ENCODE measurements around the gene WNT3A. TPM values are rescaled to one million over a fixed set of nuclear protein-coding genes. Genes with fewer than 3 reads are reported as not detected.

Gene WNT3A
- total and polyA plus RNA-seq, 4 donors: 0.06 TPM; not detected in 3

DNA sequence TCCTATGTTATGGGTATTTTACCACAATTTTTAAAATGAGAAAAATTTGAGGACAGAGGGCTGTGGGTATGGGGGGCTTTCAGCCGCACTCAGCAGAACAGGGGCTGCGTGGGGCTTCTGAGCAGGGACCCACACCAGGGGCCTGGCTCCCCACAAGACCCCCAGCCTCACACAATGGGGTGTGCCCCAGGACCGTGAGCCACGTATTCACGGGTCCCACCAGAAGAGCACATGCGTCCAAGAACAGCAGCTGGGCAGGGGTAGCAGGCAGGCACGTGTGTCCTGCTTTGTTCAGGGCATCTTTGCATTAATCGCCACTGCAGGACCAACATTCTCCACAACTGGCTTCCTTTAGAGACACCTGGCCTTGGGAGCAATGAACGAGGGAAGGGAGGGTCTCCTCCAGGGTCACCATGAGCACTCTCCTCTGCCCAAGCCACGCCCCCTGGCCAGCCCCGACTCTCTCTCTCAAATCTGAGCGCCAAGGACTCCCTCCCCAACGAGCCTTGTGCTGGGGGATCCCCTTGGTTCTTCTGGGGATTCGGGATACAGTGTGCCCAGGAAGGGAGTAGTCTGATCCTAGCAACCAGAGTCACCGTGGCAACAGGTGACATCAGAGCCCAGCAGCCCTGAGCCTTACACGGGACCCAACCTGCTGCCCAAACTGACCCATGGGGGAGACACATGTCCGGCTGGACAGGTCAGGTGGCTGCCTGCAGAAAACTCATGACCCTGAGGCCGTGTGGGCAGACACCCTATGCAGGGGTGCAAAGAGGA, 68.3 kb downstream of the WNT3A start:
- Histone ChIP-seq H3K4me1 (ENCODE audit: control insufficient read depth, insufficient read depth, low read length) (peaks cover 8% of the 10 kb centered on the region), H3K4me3 (ENCODE audit: low read depth, low read length) (no peak overlapping the region), H3K36me3 (ENCODE audit: control insufficient read depth, insufficient read depth, low read length) (no peaks in the 10 kb centered on the region), H3K27ac (ENCODE audit: low read depth, low read length) (no peak overlapping the region), H3K9me3 (ENCODE audit: control insufficient read depth, insufficient read depth, low read length) (no peaks in the 10 kb centered on the region), H3K27me3 (ENCODE audit: control insufficient read depth, insufficient read depth, low read length) (peaks cover 5% of the 10 kb centered on the region)
- WGBS (ENCODE audit: insufficient coverage): 51% methylated on average over 12 of the region's 18 CpGs
- no peak for DNase-seq (ENCODE audit: low read depth in 4 of 6, low spot score in 6 of 6)

GRCh38 chr1:228075801-228076271, 69.0 kb downstream of the WNT3A start:
- Histone ChIP-seq H3K9me3 (ENCODE audit: control insufficient read depth, insufficient read depth, low read length) (no peaks in the 10 kb centered on the region), H3K27me3 (ENCODE audit: control insufficient read depth, insufficient read depth, low read length) (peaks cover 2% of the 10 kb centered on the region), H3K4me3 (ENCODE audit: low read depth, low read length) (no peak overlapping the region), H3K27ac (ENCODE audit: low read depth, low read length) (no peak overlapping the region), H3K36me3 (ENCODE audit: control insufficient read depth, insufficient read depth, low read length) (no peaks in the 10 kb centered on the region), H3K4me1 (ENCODE audit: control insufficient read depth, insufficient read depth, low read length) (peaks cover 10% of the 10 kb centered on the region)
- WGBS (ENCODE audit: insufficient coverage): 88% methylated on average over 9 of the region's 9 CpGs
- no peak for DNase-seq (ENCODE audit: low read depth in 4 of 6, low spot score in 6 of 6)

- Histone ChIP-seq H3K27ac (ENCODE audit: low read depth, low read length) (no peak overlapping the region), H3K4me3 (ENCODE audit: low read depth, low read length) (no peak overlapping the region), H3K9me3 (ENCODE audit: control insufficient read depth, insufficient read depth, low read length) (no peaks in the 10 kb centered on the region), H3K27me3 (ENCODE audit: control insufficient read depth, insufficient read depth, low read length) (no peaks in the 10 kb centered on the region), H3K4me1 (ENCODE audit: control insufficient read depth, insufficient read depth, low read length) (peaks cover 20% of the 10 kb centered on the region), H3K36me3 (ENCODE audit: control insufficient read depth, insufficient read depth, low read length) (no peaks in the 10 kb centered on the region)
- WGBS (ENCODE audit: insufficient coverage): 70% methylated on average over 8 of the region's 9 CpGs
- DNase-seq (ENCODE audit: low read depth in 4 of 6, low spot score in 6 of 6): no peak
Observed at GRCh38 chr1:228076796-228077430, 70.1 kb downstream of the WNT3A start.

- 72% methylated on average over 8 of the region's 10 CpGs for WGBS (ENCODE audit: insufficient coverage)
- H3K27ac ChIP-seq (ENCODE audit: low read depth, low read length): no peak overlapping the region
- H3K36me3 ChIP-seq (ENCODE audit: control insufficient read depth, insufficient read depth, low read length): no peaks in the 10 kb centered on the region
- H3K4me3 ChIP-seq (ENCODE audit: low read depth, low read length): no peak overlapping the region
- H3K4me1 ChIP-seq (ENCODE audit: control insufficient read depth, insufficient read depth, low read length): peaks cover 20% of the 10 kb centered on the region
- H3K27me3 ChIP-seq (ENCODE audit: control insufficient read depth, insufficient read depth, low read length): no peaks in the 10 kb centered on the region
- DNase-seq (ENCODE audit: low read depth in 4 of 6, low spot score in 6 of 6): no peak
- no peaks in the 10 kb centered on the region for H3K9me3 ChIP-seq (ENCODE audit: control insufficient read depth, insufficient read depth, low read length)
Observed at GRCh38 chr1:228077565-228078330, 71.0 kb downstream of the WNT3A start.

GRCh38 chr1:228079013-228079412, 72.2 kb downstream of the WNT3A start:
- H3K27ac ChIP-seq (ENCODE audit: low read depth, low read length): no peak overlapping the region
- 88% methylated on average over 5 of the region's 7 CpGs for whole genome bisulfite sequencing (ENCODE audit: insufficient coverage)
- no peak overlapping the region for H3K4me3 ChIP-seq (ENCODE audit: low read depth, low read length)
- H3K9me3 ChIP-seq (ENCODE audit: control insufficient read depth, insufficient read depth, low read length): no peaks in the 10 kb centered on the region
- no peak for DNase-seq (ENCODE audit: low read depth in 4 of 6, low spot score in 6 of 6)
- no peaks in the 10 kb centered on the region for H3K27me3 ChIP-seq (ENCODE audit: control insufficient read depth, insufficient read depth, low read length)
- H3K36me3 ChIP-seq (ENCODE audit: control insufficient read depth, insufficient read depth, low read length): no peaks in the 10 kb centered on the region
- peaks cover 21% of the 10 kb centered on the region for H3K4me1 ChIP-seq (ENCODE audit: control insufficient read depth, insufficient read depth, low read length)

- no peak for DNase-seq (ENCODE audit: low read depth in 4 of 6, low spot score in 6 of 6)
- no peak overlapping the region for H3K27ac ChIP-seq (ENCODE audit: low read depth, low read length)
- H3K9me3 ChIP-seq (ENCODE audit: control insufficient read depth, insufficient read depth, low read length): no peaks in the 10 kb centered on the region
- WGBS (ENCODE audit: insufficient coverage): 82% methylated on average over 7 of the region's 7 CpGs
- H3K4me3 ChIP-seq (ENCODE audit: low read depth, low read length): no peak overlapping the region
- H3K27me3 ChIP-seq (ENCODE audit: control insufficient read depth, insufficient read depth, low read length): no peaks in the 10 kb centered on the region
- H3K4me1 ChIP-seq (ENCODE audit: control insufficient read depth, insufficient read depth, low read length): peaks cover 24% of the 10 kb centered on the region
- H3K36me3 ChIP-seq (ENCODE audit: control insufficient read depth, insufficient read depth, low read length): no peaks in the 10 kb centered on the region
Observed at GRCh38 chr1:228079601-228080263, 72.9 kb downstream of the WNT3A start.

DNA sequence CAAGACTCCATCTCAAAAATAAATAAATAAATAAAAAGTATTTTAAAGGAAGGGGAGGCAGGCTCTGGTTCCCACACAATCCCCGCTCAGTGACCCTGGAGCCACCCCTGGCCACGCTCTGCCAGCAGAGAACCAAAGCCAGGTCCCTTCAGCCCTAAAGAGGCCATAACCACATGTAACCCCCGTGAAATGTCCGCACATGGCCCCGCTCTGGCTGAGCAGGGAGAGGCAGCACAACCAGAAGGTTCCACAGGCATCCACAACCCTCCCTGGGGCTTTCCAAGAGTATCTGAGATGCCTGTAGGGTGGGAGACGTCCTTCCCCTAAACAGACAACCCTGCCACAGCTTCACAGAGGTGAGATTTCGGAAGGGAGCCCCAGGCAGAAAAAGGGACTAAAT, 74.3 kb downstream of the WNT3A start:
- H3K27me3 ChIP-seq (ENCODE audit: control insufficient read depth, insufficient read depth, low read length): no peaks in the 10 kb centered on the region
- DNase-seq (ENCODE audit: low read depth in 4 of 6, low spot score in 6 of 6): no peak
- H3K4me1 ChIP-seq (ENCODE audit: control insufficient read depth, insufficient read depth, low read length): peaks cover 37% of the 10 kb centered on the region
- H3K27ac ChIP-seq (ENCODE audit: low read depth, low read length): no peak overlapping the region
- H3K4me3 ChIP-seq (ENCODE audit: low read depth, low read length): peak overlapping the region; percentile 87
- 80% methylated on average over 5 of the region's 7 CpGs for WGBS (ENCODE audit: insufficient coverage)
- H3K9me3 ChIP-seq (ENCODE audit: control insufficient read depth, insufficient read depth, low read length): no peaks in the 10 kb centered on the region
- no peaks in the 10 kb centered on the region for H3K36me3 ChIP-seq (ENCODE audit: control insufficient read depth, insufficient read depth, low read length)

- Histone ChIP-seq H3K9me3 (ENCODE audit: control insufficient read depth, insufficient read depth, low read length) (no peaks in the 10 kb centered on the region), H3K4me3 (ENCODE audit: low read depth, low read length) (peak overlapping the region; percentile 87), H3K27me3 (ENCODE audit: control insufficient read depth, insufficient read depth, low read length) (no peaks in the 10 kb centered on the region), H3K36me3 (ENCODE audit: control insufficient read depth, insufficient read depth, low read length) (no peaks in the 10 kb centered on the region), H3K27ac (ENCODE audit: low read depth, low read length) (no peak overlapping the region), H3K4me1 (ENCODE audit: control insufficient read depth, insufficient read depth, low read length) (peaks cover 37% of the 10 kb centered on the region)
- 10% methylated on average over 29 of the region's 31 CpGs for WGBS (ENCODE audit: insufficient coverage)
- peak in 1 of 6 donors; percentile 17 for DNase-seq (ENCODE audit: low read depth in 4 of 6, low spot score in 6 of 6)
Observed at GRCh38 chr1:228081578-228082213, 74.9 kb downstream of the WNT3A start.

All from spinal cord (tissue), 10 donors.